Measurements from ENCODE around the gene TULP4.

The TULP4 gene

DNA sequence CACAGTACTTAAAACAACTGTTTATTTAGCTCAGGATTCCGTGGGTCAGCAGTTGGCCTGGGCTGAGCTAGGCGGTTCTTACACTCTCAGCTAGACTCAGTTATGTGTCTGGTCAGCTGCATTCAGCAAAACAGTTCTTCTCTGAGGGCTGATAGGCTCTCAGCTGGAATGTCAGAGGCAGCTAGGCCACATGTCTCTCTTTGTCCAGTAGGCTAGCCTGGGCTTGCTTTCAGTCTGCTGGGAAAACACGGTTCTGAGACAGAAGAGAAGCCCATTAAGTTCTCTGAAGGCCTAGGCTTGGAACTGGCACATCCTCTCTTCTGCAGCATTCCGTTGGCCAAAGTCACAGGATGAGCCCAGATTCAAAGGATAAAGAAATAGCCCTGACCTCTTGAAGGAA, 65.6 kb downstream of the TULP4 start:
- no peak for TF ChIP-seq CTCF (IDR thresholded peaks at IDR 0.05; ENCODE audit: control extremely low read depth, extremely low read depth, low read depth, missing control alignments)
- no peak for DNase-seq (ENCODE audit: extremely low spot score)
- ChIA-PET CTCF (interaction anchor here (0.6 kb wide), 1 partner anchor 11 kb away, joined by 3 read pairs; no protein-coding TSS in a partner anchor), POLR2A (no interaction called here)

DNA sequence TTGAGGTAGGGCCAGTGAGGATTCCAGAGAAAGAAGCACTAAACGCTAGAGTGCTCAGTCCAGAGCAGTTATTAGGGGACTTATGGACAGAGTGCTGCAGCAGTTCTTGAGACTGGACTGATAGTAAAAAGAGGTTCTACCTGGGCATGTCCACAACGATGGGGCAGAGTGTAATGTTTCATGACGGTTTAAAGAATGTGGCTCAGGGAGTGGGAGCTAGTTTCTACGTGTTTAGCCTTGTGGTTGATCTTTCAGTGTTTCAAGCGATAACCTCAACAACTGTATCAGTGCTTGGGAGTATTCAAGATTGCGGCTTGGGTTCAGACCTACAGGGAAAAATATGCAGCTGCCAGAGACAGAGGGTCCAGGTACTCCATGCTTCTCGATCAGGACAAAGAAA, 67.1 kb downstream of the TULP4 start:
- ChIA-PET POLR2A (no interaction called here), CTCF (interaction anchor here (1.0 to 1.3 kb wide), 2 partner anchors 16 to 38 kb away, joined by 3 read pairs; no protein-coding TSS in a partner anchor)
- no peak for TF ChIP-seq CTCF (IDR thresholded peaks at IDR 0.05; ENCODE audit: control extremely low read depth, extremely low read depth, low read depth, missing control alignments)
- DNase-seq (ENCODE audit: extremely low spot score): no peak

DNA sequence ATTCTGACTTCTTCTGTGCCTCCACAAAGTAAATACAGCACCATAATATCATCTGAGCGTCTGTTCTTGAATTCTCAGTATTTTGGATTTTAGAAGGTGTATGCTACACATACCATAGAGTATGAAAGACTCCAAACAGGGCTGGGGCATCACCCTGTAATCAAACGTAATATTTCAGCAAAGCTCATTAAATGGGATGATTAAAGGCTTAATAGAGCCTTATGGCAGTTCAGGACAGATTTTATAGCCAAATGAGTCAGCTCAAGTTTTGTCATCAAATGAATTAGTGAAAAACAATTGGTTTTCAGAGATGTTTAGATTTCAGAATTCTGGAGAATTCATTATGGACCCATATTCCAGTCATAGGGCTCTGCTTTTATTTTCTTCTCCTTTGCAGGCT, 68.9 kb downstream of the TULP4 start:
- CTCF ChIA-PET: interaction anchor here (1.7 kb wide), 1 partner anchor 13 kb away, joined by 4 read pairs; no protein-coding TSS in a partner anchor
- TF ChIP-seq CTCF (IDR thresholded peaks at IDR 0.05; ENCODE audit: control extremely low read depth, extremely low read depth, low read depth, missing control alignments): no peak
- POLR2A ChIA-PET: no interaction called here
- DNase-seq (ENCODE audit: extremely low spot score): no peak

- POLR2A ChIA-PET: no interaction called here
- TF ChIP-seq CTCF (IDR thresholded peaks at IDR 0.05; ENCODE audit: control extremely low read depth, extremely low read depth, low read depth, missing control alignments): no peak
- DNase-seq (ENCODE audit: extremely low spot score): no peak
- CTCF ChIA-PET: interaction anchor here (1.0 to 1.6 kb wide), 3 partner anchors 10 to 21 kb away, joined by 3 to 4 read pairs (median 3); no protein-coding TSS in a partner anchor
These were observed 70.2 kb downstream of the TULP4 start for GRCh38 chr6:158382491-158382890.

DNA sequence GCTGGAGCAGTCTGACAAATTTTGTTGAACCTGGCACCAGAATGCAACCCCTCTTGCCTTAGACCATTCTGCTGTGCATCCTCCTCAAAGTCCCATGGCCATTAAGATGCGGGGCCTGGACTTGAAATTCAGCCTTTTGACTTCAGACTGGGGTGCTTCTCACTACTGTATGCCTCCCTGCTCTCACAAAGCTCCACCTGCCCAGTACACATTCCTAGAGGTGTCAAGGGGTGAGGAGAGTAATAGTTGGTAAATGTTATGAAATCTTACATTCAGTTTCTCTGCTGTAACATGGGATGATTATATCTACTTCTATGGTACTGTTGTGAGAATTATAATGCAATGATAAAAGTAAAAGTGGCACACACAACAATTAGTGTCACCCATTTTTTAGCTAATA, 70.8 kb downstream of the TULP4 start:
- DNase-seq (ENCODE audit: extremely low spot score): no peak
- ChIA-PET POLR2A (no interaction called here), CTCF (interaction anchor here (1.0 to 1.6 kb wide), 4 partner anchors 11 to 38 kb away, joined by 3 to 4 read pairs (median 3); no protein-coding TSS in a partner anchor)
- TF ChIP-seq CTCF (IDR thresholded peaks at IDR 0.05; ENCODE audit: control extremely low read depth, extremely low read depth, low read depth, missing control alignments): no peak

DNA sequence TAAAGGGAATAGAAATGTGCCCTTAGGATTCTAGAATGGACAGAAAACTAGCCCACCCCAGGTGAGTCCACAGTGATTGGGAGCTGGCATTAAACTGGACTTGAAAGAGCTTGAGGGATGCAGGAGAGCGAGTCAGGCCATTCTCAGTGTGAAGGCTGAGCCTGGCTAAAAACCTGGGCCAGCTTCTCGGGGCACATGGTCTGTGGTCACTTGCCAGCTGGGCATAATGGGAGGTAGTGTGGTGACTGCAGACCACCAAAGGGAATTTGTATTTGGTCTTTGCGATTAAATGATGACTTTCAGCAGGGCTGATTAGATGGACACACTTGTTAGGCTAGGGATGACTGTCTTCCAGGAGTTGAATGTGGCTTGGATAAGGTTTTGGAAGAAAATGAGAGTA, 71.3 kb downstream of the TULP4 start:
- POLR2A ChIA-PET: no interaction called here
- no peak for DNase-seq (ENCODE audit: extremely low spot score)
- no peak for TF ChIP-seq CTCF (IDR thresholded peaks at IDR 0.05; ENCODE audit: control extremely low read depth, extremely low read depth, low read depth, missing control alignments)
- CTCF ChIA-PET: interaction anchor here (1.0 to 1.6 kb wide), 4 partner anchors 11 to 39 kb away, joined by 3 to 5 read pairs (median 4); no protein-coding TSS in a partner anchor

Measured in GM10248 (cell line).